BJ (cell line): ENCODE results near the gene AKNA. TPM values are rescaled to one million over a fixed set of nuclear protein-coding genes. Genes with fewer than 3 reads are reported as not detected.

Experiments used
- CTCF ChIA-PET: fragments of 350-600 bp; formaldehyde crosslinking; extraction: SDS; loops from one replicate; lab custom pipeline; 2021; ENCODE audit warnings: antibody characterized with exemption, inconsistent platforms; lab: Yijun Ruan, JAX
- POLR2A ChIA-PET: fragments of 300-600 bp; sonication (Branson Sonifier 250); formaldehyde crosslinking; extraction: SDS; loops from one replicate; lab custom pipeline; 2021; ENCODE audit warnings: antibody characterized with exemption; lab: Charles Lee
- DNase-seq: peaks from one replicate; pipeline ENCODE4 v3.0.0-alpha.2; 2011; ENCODE audit warnings: low read depth
- H3K27me3 ChIP-seq: 2 replicates; pipeline ENCODE4 v1.6.0; 2011; ENCODE audit warnings: low read length; ENCODE audit not compliant: control insufficient read depth, insufficient read depth
- H3K36me3 ChIP-seq: 2 replicates; pipeline ENCODE4 v1.5.1; 2011; ENCODE audit warnings: low read length; ENCODE audit not compliant: control insufficient read depth, insufficient read depth
- H3K4me3 ChIP-seq: 2 replicates; pipeline ENCODE4 v1.5.1; 2011; ENCODE audit warnings: low read depth, mild to moderate bottlenecking, control low read depth, low read length
- CTCF ChIP-seq: IDR thresholded peaks from 2 replicates; pipeline ENCODE4 v1.5.1; 2011; ENCODE audit warnings: low read depth, mild to moderate bottlenecking, control low read depth, inconsistent platforms, low read length, moderate library complexity; ENCODE audit not compliant: insufficient read depth
- polyA plus RNA-seq: library from polyadenylated mRNA; depleted of rRNA; stranded (reverse); fragments of >200 nt; gene quantifications from 2 replicates; pipeline ENCODE4 v1.2.3, GENCODE V29; 2011

The AKNA gene
- polyA plus RNA-seq, 1 experiment: 11.8 TPM

- ChIA-PET CTCF (interaction anchor here (0.7 to 1.0 kb wide), 2 partner anchors 231 to 405 kb away, joined by 3 read pairs; no protein-coding TSS in a partner anchor), POLR2A (no interaction called here)
- Histone ChIP-seq H3K27me3 (peaks cover 2% of the 10 kb centered on the region), H3K4me3 (no peak overlapping the region), H3K36me3 (peaks cover 5% of the 10 kb centered on the region)
- TF ChIP-seq CTCF: no peak
- DNase-seq: no peak
Measured at GRCh38 chr9:114314881-114315722, 72.7 kb downstream of the AKNA start.

DNA sequence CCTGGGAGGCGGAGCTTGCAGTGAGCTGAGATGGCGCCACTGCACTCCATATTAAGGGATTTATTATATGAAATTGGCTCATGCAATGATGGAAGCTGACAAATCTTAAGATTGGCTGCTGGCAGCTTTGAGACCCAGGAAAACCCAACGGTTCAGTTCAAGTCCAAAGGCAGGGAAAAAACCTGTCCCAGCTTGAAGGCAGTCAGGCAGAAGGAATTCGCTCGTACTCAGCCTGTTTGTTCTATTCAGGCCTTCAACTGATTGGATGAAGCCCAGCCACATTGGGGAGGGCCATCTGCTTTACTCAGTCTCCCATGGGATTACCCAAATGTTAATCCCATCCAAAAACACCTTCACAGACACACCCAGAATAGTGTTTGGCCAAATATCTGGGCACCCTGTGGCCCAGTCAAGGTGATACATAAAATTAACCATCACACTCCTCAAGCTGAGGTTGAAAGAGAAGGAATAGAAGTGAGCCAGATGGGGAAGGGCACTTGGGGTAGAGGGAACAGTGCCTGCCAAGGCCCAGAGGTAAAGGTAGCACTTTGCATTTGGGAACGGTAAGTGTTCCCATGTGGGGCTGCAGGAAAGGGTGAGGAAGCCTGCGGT, 73.4 kb downstream of the AKNA start:
- TF ChIP-seq CTCF: no peak
- CTCF ChIA-PET: interaction anchor here (0.7 to 1.0 kb wide), 3 partner anchors 230 to 406 kb away, joined by 3 to 5 read pairs (median 3); no protein-coding TSS in a partner anchor
- Histone ChIP-seq H3K4me3 (no peak overlapping the region), H3K36me3 (peaks cover 5% of the 10 kb centered on the region), H3K27me3 (peaks cover 2% of the 10 kb centered on the region)
- POLR2A ChIA-PET: no interaction called here
- no peak for DNase-seq

- ChIA-PET CTCF (no interaction called here), POLR2A (no interaction called here)
- TF ChIP-seq CTCF: no peak
Measured at GRCh38 chr9:114313186-114313585, 74.6 kb downstream of the AKNA start.

DNA sequence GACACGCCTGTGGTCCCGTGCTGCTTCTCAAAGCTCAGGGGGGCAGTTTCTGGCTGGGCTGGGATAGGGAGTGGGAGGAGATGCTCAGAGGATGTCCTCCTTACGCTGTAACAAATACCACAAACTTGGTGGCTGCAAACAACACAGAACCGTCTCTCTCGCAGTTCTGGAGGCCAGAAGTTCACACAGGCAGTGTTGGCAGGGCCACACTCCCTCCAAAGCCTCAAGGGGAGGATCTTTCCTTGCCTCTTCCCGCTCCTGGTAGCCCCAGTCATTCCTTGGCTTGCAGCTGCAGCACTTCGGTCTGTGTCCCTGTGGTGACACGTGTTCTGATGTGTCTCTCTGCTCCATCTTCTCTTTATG, 75.3 kb downstream of the AKNA start:
- peaks cover 14% of the 10 kb centered on the region for H3K36me3 ChIP-seq
- TF ChIP-seq CTCF: no peak
- no peak overlapping the region for H3K4me3 ChIP-seq
- ChIA-PET POLR2A (no interaction called here), CTCF (no interaction called here)
- no peak for DNase-seq
- H3K27me3 ChIP-seq: no peaks in the 10 kb centered on the region; the same call in 1 of the 2 replicates

More at GRCh38 chr9:114313186-114313585, 74.6 kb downstream of the AKNA start:
- DNase-seq: no peak
- Histone ChIP-seq H3K4me3 (no peak overlapping the region), H3K36me3 (peaks cover 11% of the 10 kb centered on the region), H3K27me3 (no peaks in the 10 kb centered on the region; the same call in 1 of the 2 replicates)
